Stimulated activated CD4-positive, alpha-beta T cell treated with anti-CD3 and anti-CD28 coated beads, Interleukin-2, amount 100 ng/mL, for 24 hours (primary cell): Measurements from ENCODE around the gene ZFAND3.
"Not testable (repeated sequence)": the region's sequence is repeated elsewhere in the genome, so short reads cannot be mapped to it uniquely, and the experiment has no call there.

Experiments
- DNase-seq, 2 donors: peaks; one replicate each; pipeline ENCODE4 v3.0.0-alpha.2; 2020

The ZFAND3 gene

DNA sequence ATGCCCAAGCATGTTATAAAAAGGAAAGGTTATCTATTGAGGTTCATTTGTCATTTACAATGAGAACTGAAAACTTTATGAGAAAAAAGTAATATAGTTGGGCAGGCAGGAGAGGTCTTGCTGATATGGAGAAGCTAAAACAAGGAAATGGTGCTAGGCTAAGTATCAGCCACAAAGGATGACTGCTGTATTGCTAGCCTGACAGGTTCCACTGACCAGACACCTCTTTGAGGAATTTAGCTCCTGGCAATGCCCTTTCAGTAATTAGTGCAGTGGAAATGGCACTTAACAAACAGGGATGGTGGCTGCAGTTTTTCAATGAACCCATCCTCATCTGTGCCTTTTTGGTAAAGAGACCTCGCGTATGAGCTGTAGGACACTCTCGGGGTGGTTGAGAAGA is 284.4 kb downstream of the ZFAND3 start:
- DNase-seq: no peak

- no peak for DNase-seq
These were observed 285.5 kb downstream of the ZFAND3 start for GRCh38 chr6:38105066-38105465.

GRCh38 chr6:38107073-38107472 is 287.5 kb downstream of the ZFAND3 start:
- no peak for DNase-seq

DNA sequence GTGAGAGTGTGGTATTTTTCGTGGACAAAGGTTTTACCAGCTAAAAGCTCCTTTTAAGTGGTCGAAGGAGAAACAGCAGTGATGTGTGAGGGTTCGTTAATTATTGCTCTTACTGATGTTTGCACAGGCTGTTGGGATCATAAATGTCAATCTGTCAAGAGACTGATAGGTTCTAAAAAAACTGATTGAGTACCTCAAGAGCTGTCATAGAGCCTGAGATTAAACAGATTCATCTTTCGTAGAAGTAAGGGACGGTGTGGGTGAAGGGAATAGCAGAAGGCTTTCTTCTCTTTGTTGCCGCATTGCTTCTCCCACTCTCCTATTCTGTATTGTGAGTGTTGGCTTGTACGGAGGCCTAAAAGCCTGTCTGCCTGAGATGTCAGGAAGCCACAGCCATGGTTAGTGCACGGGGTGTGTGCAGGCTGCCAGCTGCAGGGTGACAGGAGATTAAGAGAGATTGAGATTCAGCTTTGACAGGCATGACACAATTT is 291.0 kb downstream of the ZFAND3 start:
- no peak for DNase-seq

DNA sequence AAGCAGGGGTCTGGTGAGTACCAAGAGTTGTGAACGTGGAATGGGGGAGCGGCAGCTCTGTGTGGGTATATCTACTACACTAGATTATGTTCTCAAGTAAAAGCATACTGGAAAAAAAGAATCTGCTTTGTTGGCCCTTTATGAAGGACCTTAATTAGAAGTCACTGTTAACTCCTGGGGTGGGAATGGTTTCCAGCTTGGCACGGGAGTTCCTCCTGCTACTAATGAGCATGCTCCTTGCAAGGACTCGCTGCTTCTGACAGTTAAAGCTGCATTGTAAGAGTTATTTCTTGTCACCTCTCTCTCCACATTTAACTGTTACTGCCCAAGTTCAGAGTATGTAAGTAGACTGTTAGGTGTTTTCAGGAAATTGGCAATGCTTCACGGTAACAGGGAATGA is 292.7 kb downstream of the ZFAND3 start:
- DNase-seq: no peak

DNA sequence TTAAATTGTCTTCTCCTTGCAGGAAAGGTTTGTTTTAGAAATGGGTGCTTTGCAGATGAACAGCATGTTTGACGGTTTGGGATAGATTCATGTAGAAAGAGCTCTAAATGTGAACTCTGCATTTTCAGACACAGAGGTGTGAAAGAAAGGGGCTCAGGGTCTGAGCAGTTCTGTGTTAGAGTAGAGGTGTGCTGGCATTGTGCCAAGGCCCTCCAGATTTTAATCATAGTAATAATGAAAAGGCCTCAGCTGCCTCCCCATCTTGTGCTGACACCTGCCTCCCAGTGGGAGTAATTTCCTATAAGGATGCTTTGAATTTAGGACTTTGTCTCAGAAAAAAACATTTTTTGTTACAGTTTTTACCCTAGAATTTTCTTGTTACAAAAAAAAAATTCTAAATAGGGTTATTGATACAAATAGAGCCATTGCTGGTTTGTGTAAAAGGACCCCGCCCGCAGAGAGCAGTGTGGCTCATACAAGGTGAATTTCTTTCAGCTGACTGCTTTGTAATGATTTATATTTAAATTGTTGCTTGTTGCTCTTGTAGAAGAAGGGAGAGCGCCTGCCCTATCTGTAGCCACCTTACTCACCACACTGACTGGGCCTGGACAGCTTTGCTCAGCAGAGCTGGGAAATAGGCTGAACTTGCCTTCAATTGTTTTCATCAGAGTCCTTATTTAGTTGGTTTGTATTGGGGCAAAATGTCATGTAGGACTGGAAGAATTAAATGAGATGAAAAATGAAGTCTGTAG is 294.5 kb downstream of the ZFAND3 start:
- DNase-seq: no peak

DNA sequence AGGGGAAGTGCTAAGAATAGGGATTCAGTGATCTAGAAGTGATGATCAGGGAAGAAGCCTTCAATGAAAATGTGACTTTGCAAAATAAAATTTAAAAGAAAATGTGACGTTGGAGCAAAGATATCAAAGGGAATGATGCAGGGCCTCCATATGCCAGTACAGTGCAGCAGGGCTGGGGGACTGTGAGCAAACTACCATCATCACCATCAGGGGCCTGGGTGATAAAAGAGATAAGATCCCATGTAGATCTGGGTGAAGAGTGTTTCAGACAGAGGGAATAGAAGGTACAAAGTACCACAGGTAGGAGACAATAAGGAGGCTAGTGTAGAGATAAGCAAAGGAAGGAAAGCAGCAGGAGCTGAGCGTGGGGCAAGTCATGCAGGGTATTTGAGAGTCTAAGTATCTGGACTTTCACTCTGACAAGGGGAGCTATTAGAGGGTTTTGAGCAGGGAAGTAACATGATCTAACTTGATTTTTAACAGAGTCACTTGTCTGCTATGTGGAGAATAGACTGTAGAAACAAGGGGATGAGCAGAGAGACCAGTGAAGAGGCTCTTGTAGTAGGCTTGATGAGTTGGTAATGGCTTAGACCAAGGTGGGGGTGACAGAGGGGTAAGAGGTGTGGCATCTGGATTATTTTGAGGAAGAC is 295.6 kb downstream of the ZFAND3 start:
- DNase-seq: no peak

DNA sequence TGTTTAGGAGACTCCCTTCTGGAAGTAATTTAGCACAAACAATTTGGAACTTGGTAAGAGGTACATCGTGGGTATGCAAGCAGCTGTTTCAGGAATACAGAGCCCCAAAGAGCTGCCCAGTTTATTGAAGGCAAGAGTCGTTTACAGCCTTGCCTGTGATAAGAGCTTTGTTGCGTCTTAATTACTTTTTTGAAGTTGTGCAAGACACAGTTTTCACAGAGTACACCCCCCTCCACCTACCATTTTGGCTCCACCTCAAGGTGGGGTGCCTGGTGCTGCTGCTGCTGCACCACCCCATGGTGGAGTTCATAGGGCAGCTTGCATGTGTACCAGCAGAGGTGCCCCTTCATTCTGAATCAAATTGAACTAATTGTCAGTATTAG is 296.1 kb downstream of the ZFAND3 start:
- DNase-seq: no peak

GRCh38 chr6:38116248-38116647 is 296.7 kb downstream of the ZFAND3 start:
- no peak for DNase-seq

DNA sequence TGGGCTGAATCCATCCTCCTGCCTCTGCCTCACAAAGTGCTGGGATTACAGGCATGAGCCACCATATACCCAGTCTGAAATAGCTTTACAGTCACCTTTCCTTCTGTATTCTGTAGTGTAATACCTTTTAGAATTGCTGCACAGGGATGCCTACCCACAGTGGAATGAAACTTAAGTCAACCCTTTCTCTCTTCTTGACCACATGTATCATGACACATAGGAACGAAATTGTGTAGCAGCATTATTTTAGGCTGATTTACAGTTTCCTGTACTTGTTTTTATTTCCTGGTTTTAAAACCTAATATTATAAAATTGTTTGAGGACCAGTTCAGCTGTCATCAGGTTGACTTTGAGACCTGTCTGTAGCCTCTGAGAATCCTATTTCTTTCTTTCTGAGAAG is 297.8 kb downstream of the ZFAND3 start:
- no peak for DNase-seq

DNA sequence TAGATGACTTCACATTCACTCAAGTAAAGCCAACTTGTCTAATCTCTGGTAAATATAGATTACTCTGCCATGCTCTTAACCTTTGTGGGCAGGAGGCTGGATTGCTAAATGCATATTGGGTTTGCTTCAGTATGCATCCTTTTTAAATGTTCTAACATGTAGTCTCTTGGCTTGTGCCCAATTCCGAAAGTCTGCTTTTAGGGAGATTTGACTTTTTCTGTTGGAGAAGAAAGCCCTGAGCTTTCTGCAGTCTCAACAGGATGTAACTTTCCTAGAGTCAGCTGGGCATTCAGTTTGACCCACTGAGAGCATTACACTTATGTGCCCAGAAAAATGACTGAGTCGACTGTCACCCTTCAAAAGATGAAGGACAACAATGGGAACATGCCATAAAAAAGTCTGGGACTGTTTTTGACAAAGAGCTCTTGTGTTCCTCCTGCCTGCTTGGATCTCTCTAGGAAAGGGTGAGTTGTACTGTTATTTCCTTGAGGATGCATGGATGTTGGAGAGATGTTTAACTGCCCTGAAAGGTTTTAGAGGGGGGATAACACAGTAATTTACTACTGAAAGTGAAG is 299.4 kb downstream of the ZFAND3 start:
- DNase-seq: no peak

GRCh38 chr6:38119516-38119915 is 300.0 kb downstream of the ZFAND3 start:
- no peak for DNase-seq

GRCh38 chr6:38124224-38124926 is 304.8 kb downstream of the ZFAND3 start:
- not testable (repeated sequence) for DNase-seq

DNA sequence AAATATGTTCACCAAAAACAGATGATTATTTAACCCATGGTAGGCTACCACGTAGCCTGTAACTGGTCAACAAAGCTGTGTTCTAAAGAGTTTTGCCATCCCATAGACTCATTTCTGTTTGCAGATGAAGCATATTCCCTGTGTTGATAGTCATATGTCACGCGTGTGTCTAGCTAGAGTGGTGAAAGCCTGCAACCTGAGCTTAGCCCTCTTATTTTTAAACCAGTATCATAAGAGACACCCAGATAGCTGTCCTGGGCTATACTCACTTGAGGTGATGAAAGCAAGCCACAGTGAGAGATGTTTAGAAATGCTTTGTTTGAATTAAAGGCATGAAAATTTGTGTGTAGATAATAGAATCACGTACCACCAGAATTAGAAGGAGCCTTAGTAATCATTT is 307.8 kb downstream of the ZFAND3 start:
- no peak for DNase-seq

- DNase-seq: peak in 1 of 2 donors; percentile 13
These were observed 312.0 kb downstream of the ZFAND3 start for GRCh38 chr6:38131527-38131965.

DNA sequence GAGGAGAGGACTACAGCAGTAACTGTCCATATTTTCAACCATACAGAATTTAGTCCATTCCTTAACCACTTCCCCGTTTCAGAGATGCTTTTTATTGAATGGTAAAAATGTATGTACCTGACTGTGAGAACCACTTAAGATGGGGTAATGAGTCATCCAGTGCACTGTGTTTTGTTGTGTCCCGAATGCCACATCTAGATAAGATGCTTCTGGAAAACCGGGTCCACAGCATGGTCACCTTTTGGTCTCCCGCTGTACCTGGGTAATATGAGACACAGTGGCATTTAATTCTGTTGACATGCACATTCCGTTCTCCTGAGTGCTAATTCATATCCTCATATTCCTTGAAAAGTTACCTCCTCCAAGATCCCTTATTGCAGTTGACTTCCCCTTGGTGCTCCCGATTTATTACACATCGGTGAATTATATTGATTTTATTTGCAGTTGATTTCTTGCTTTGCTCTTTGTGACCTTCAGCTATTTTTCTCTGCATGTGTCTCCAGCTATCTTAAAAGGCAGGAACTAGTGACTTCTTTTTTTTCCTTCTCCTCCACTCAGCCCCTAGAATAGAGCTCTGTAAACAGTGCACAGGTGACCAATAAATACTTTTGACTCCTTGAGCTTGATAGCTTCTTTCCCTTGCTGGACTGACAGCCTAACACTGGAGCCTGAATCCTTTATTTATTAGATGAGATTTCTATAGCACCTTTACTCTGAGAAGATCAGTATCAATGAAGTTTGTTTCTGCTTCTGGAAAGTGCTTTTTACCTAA is 314.6 kb downstream of the ZFAND3 start:
- no peak for DNase-seq

GRCh38 chr6:38134704-38135088 is 315.2 kb downstream of the ZFAND3 start:
- no peak for DNase-seq

DNA sequence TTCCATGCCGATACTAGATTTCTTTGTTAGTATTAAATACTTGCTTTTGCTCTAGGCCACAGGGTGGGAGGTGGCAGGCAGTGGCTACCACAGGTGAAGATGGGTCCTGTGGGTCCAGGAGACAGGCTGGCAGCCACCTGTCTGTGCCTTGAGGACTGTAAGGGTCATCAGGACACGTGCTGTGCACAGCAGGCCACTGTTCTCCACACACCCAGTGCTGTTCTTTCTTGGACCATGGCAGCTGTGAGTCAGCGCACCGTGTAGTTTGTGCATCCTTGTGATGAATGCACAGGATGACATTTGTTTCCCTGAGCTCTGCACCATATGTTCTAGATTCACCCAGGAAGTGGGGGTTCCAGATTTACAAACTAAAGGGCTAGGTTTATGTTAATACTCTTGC is 317.0 kb downstream of the ZFAND3 start:
- DNase-seq: no peak

DNA sequence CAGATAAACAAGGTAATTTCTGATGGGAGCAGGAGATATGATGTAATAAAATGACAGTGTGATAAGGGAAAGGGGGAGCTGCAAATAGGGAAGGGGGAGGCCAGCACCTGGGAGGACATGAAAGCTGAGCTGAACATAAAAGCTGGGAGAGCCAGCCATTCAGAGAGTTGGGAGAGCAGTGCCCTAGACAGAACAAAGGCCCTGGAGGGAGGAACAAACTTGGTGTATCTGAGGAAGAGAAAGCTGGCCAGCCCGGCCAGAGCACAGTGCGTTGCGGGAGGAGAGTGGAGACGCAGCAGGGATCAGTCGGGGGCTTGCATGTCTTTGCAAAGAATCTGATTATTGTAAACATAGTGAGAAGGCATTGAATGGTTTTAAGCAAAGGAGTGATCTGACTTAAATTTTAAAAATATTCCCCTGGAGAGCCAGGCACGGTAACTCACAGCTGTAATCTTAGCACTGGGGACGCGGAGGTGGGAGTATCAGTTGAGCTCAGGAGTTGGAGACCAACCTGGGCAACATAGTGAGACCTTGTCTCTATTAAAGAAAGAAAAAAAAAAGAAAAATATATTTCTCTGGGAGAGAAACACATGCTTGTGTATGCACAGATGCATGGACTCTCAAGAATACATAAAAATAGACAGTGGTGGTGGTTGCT is 318.2 kb downstream of the ZFAND3 start:
- no peak for DNase-seq

DNA sequence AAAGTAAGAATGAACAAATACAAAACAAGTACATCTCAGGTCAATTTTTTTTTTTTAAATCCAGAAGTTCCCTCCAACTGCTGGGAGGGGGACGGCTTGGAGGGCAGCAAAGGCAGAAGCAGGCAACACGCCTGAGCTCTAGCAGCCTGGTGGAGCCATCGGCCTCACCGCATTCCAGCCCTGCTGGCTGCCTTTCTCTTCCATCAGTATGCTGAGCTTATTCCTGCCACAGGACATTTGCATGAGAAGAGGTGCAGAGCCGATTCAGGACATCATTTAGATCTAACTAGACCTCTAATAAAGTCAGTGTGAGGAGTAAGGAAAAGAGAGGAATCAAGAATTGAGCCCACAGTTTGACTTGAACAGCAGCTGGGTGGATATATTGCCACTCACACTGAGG is 318.8 kb downstream of the ZFAND3 start:
- DNase-seq: no peak

- DNase-seq: no peak
These were observed 321.6 kb downstream of the ZFAND3 start for GRCh38 chr6:38141085-38141484.

GRCh38 chr6:38141716-38142115 is 322.2 kb downstream of the ZFAND3 start:
- no peak for DNase-seq
